SW480 (cell line): ENCODE results near the gene IGF1R.

Experiments
- DNase-seq: peaks from one replicate; pipeline ENCODE4 v3.0.0-alpha.2; 2016; ENCODE audit warnings: low spot score

IGF1R gene

DNA sequence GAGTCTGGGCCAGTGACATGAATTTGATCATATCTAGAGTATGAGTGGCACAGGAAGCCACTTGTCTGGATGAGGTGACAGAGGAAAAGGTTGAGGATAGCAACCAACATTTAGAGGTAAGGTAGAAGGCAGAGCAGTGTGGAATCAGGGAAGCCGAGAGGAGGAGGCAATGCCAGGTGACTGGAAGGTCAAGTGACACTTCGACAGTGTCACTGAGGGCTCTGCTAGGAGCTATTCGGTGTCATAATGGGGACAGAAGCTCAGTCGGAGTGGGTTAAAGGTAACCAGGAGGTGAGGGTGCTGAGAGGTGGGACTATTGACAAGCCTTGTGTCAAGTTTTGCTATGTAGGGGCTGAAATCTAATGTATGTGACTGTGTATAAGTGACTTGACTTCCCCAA is 56.7 kb downstream of the IGF1R start:
- no peak for DNase-seq

DNA sequence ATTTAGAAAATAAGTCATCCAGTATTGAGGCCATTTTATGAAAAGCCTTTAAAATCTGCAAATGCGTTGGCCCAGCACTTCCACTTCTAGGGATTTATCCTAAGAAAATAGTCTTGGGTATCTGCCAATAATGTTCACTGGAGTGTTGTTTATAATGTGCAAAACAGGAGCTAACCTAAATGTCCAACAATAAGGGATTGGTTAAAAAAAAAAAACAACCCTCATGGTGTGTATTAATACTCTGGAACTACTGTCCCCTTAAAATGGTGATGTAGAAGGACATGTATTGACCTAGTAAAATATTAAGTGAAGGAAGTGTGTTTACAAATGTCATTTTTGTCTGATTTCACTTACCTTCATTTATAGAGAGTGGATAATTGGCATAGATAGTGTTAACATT is 58.0 kb downstream of the IGF1R start:
- DNase-seq: no peak

DNA sequence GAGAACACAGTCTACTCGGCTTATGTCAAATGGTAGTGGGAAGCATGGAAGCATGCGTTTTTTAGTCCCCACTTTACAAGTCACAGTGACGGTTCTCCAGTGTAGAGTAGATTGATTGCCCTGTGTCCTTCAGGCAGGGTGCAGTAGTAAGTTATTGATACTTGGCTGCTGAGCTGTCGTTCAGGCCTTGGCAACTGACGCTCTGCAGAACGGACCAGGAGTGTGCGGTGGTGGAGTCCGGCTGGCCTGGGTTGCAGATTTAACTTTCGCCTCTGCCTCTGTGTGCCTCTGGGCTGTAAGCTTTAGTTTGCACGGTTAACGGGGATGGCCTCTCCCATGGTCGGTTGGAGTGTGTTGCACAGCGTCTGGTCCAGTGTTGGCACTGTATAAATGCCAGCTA is 58.6 kb downstream of the IGF1R start:
- DNase-seq: no peak

GRCh38 chr15:98708037-98708590 is 59.8 kb downstream of the IGF1R start:
- no peak for DNase-seq

- no peak for DNase-seq
These were observed 63.5 kb downstream of the IGF1R start for GRCh38 chr15:98711810-98712209.

DNA sequence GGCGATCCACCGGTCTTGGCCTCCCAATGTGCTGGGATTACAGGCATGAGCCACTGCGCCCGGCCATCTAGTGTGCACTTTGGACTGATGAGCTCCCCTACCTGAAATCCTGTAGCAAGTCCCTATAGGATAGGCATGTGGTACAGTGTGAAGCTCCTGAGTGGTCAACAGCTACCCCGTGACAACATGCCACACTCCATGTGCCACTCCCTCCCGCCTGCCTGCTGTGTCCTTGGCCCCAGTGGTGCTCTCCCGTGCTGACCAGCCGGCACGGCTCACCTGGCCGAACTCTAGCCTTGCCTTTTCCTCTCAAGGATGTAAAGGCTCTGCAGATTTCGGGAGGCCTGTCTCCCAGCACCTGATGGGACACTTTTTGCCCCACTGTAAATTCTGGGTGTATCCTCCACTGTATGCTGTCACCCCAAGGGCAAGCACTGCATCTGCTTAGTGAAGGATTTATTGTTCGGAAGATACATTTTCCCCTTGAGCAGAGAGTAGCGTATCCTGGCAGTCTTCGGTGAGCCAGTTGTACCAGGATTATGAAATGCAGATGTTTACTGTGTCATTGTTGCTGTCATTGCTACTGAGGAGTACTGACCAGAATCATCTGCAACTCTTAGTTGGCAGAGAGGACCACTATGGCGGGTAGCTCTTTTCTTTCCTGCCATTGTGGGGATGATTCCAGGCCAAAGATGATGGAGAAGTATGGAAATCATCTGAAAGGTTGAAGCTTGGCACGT is 64.7 kb downstream of the IGF1R start:
- no peak for DNase-seq

DNA sequence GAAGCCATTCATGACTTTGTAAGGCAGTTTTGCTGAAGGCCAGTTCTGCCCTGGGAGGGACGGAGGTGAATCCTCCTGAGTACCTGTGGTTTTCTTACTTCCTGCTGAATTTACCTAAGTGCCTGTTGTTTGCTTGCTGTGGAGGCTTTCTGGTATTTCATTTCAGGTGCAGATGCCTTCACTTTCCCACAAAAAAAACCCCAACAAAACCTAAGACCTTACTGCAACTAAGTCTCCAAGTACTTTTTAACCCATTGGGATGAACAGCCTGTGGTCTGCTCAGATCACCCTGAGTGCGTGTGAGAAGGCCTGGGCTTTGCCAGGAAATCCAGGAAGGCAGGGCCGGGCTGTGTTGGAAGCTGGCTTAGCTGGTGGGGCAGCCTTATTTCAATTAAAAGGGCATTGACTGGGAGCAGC is 65.3 kb downstream of the IGF1R start:
- DNase-seq: peak; percentile 14

- no peak for DNase-seq
These were observed 66.6 kb downstream of the IGF1R start for GRCh38 chr15:98714922-98715321.

GRCh38 chr15:98715401-98715800 is 67.1 kb downstream of the IGF1R start:
- DNase-seq: no peak

DNA sequence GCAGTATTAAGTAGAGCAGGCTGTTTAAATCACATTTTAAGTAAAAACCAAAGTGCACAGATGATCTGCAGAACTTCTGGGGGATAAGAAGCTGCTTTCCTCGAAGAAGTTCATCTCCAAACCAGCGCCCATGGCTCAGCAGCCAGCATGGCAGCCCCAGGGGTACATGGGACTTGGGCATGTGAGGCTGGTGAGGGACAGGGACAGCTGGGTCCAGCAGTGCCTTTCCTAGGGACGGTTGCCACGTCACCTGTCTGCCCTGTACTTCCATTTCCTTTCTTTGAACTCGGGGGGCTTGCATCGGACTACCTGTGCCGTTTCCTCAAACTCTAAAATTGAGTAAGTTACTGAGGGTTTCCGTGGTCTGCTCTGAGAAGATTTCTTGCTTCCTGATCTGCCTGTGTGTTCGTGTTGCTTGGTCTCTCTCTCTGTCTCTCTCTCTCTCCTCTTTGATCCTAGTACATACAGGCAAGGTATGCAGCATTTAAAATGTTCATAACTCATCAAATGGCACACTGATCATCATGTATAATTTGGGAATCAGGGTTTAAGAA is 67.6 kb downstream of the IGF1R start:
- DNase-seq: no peak

DNA sequence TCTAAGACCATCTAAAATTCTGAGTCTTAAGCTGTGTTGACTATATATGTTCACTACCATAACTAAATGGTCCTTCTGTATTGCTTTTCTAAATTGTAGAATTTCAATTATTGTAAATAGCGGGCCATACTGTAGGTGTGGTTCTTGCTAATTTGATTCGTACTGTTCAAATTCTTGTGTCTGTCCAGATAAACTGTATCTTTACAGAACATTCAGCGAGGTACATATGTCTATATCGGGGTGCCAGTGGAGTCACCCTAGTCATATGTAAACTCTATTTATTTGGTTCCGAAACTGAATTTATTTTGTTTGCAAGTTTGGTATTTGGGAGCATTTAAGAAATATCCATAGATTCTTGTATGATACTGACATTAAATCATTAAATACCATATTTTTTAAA is 69.0 kb downstream of the IGF1R start:
- DNase-seq: no peak

GRCh38 chr15:98717942-98718341 is 69.6 kb downstream of the IGF1R start:
- DNase-seq: no peak

DNA sequence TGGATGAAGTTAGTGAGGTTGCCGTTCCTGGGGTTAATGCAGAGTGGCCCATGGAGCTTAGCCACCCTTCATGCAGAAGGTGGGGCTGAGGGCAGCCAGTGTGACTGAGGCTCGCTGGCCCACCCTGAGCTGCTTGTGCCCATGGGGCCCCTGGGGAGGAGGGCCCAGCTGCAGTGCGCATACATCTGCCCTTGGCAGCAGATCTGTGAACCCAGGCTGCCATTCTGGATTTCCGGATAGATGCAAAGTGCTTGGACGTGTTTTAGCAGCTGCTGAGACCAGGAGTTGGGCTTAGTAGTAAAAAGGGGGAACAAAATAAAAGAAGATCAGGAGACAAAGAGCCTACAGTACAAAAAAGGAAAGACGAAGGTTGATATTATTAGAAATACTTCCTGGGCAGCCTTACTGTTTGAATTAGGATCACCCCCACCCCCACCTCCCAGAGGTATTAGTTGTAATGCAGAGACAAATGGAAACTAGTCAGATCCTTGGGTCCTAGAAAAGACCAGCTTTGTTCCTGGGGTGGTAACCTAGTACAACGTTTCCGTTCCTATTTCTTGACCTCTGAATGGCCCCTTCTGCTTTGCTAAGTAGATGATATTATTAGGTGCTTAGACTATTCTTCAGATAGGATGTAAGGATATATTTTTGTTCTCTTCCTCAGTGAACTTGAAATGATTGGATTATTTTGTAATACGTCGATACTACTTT is 70.2 kb downstream of the IGF1R start:
- DNase-seq: no peak

GRCh38 chr15:98719137-98719740 is 70.9 kb downstream of the IGF1R start:
- DNase-seq: no peak

GRCh38 chr15:98720031-98720430 is 71.7 kb downstream of the IGF1R start:
- no peak for DNase-seq

- no peak for DNase-seq
These were observed 72.5 kb downstream of the IGF1R start for GRCh38 chr15:98720577-98721565.

DNA sequence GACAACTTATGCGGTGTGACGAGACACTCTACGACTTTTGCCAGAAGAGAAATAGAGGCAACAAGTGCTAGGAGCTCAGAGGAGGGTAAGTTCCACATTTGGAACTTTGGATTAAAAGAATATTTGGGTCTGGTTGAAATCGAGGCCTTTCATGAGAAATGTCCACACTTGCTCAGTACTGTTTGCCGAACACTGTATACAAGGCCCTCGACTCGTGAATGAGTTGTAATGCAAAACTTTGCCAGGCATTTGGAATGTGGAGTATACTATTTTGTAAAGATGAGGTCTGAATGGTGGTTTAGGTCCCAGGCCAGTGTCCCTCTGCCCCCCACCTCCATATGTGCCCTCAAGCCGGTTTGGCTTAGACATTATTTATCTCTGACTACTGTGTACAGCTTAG is 73.9 kb downstream of the IGF1R start:
- DNase-seq: no peak

GRCh38 chr15:98722645-98723044 is 74.3 kb downstream of the IGF1R start:
- no peak for DNase-seq

GRCh38 chr15:98723195-98723594 is 74.9 kb downstream of the IGF1R start:
- DNase-seq: no peak

- no peak for DNase-seq
These were observed 75.7 kb downstream of the IGF1R start for GRCh38 chr15:98724048-98724447.

- DNase-seq: no peak
These were observed 76.2 kb downstream of the IGF1R start for GRCh38 chr15:98724494-98724893.
